HG03175 (cell line): ENCODE measurements around the gene NKAIN2.
"Not testable (repeated sequence)": the region's sequence is repeated elsewhere in the genome, so short reads cannot be mapped to it uniquely, and the experiment has no call there.

Source experiments
- ATAC-seq: cut with Tn5 transposase; IDR thresholded peaks from one replicate; pipeline ENCODE4 v1.9.1; 2021; ENCODE audit warnings: mild to moderate bottlenecking, moderate library complexity; ENCODE audit not compliant: unreplicated experiment

Gene NKAIN2

DNA sequence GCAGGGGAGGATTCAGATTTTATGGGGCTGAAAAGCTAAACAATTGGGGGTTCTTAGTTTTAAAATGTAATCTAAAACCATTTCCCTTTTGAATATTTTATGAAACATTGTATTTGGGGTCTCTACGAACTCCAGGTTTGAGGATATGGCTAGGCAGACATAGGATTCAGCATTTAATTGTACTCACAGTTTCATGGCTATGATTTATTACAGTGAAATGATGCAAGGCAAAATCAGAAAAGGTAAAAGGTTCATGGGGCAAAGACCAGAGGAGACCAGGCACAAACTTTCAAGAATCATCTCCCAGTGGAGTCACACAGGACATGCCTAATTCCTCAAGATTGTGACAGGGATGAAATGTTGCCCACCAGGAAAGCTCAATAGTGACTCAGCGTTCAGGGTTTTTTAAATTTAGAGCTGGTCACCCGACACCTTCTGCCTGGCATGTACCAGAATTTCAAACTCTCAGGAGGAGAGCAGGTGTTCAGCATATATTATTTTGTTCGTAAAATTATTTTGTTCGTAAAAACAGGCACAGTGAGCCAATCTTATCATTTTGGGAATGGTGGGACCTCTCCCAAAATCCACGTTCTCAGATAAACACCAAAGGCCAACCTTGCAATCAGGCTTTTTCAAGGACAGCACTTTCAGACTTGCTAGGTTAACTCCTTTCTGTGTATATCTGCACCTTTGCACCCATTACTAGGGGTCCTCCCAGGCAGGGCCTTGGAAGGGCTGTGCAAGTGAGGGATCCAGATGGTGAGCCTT is 270.3 kb downstream of the NKAIN2 start:
- ATAC-seq, result no peak

DNA sequence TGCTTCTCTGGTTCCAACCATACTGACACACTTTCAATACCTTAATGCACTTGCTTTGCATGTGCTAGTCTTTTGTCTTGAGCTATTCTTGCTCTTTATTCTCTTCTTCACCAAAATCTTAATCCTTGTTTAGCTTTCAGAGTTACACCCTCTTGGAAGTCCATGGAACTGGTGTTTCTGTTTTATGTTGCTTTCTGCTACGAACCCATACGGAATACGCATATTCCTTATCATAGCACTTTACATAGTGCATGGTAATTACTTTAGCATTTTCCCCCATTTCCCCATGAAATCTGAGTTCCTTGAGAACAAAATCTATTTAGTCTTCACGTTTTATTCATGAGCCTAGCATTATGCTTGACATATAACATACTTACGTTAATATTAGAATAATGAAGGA is 270.9 kb downstream of the NKAIN2 start:
- no peak for ATAC-seq

DNA sequence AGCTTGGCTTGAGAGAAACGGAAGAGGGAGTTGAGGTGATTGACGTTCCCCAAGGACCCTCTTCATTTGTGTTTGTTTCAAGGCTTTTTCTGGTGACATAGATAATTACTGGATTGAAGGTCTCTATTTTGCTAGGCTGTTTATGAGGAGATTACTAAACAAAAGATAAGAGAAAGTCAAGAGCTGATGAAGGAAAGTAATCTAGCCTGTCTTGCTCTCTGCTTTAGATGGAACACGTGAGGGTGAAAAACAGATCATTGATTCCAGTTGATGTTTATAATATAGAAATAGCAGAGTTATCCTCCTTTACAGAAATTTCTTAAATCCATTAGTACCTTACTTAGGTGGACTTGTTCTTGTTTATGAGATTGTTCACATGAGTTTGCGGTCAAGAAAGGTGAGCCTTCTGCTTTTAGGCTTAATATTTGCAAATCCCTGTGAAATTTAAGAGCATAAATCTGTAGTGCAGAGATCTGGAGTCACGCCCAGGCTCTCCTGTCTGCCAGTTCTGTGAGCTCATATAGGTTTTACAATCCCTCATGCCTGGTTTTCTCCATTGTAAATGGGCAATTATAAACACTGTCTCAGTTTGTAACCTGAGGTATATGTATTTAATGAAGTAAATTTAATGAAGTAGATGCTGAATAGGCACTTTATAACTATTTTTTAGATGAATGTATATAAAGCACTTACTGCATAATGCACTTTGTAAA is 272.8 kb downstream of the NKAIN2 start:
- no peak for ATAC-seq

DNA sequence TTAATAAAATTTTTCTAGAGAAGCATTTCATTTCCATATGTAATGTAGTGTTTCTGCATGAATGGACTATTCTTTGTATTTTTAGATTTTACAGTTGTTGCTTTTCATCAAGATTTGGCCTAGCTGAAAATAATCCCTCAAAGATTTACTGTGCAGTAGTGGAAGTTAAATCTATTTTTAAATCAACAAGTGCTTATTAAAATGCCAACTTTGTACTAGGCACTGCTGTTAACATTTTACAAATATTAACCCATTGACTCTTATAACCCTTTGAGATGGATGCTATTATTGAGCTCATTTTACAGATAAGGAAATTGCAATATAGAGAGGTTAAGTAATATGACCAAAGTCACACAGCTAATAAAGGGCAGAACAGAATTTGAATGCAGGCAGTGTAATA is 274.5 kb downstream of the NKAIN2 start:
- ATAC-seq, result no peak

DNA sequence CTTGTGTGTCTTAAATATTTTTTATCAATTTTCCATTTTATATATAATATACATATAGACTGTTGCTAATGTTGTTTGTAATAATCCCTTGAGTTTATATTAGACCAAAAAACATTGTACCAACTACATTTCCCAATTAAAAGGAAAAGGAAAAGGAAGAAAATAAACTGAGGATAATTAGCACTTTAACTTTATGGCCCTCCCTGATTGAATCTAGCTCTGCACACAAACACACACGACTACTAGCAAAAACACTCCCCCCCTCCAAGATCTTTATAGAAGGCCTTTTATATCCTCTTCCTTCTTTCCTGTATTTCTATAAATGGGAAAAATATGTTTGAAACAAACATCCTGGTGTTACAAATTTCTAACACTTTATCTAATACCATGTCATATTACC is 276.8 kb downstream of the NKAIN2 start:
- ATAC-seq, result no peak

DNA sequence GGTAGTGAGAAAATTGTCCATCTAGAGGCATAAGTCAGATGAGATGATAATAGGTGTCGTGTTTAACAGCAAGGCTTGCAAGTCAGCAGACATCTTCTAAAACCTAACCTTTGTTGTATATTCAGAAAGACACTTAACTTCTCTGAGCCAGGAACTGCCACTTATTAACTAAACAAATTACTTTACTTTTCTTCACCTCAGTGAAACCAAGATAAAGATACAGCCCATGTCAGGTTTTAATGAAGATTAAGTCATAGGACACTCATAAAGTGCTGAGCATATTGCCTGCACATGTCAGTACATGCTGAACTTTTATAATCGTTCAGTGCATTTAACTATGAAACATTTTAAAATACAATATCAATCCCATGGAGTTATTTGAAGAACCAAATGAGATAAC is 286.8 kb downstream of the NKAIN2 start:
- no peak for ATAC-seq

DNA sequence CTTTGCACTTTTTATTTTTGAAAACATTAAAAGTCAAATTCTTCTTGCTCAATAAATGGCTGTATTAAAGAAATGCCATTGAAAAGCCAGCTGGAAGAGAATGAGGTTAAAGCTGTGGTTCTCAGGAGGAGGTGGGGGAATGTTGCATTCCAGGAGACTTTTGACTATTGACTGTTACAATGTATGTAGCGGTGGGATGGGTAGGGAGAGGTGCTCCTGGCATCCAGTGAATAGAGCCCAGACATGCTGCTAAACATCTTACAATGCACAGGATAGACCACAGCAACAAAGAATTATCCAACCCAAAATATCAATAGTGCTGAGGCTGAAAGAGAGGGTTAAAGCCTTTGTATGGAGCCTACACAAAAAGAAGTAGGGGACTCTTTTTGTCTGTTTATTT is 295.9 kb downstream of the NKAIN2 start:
- no peak for ATAC-seq

DNA sequence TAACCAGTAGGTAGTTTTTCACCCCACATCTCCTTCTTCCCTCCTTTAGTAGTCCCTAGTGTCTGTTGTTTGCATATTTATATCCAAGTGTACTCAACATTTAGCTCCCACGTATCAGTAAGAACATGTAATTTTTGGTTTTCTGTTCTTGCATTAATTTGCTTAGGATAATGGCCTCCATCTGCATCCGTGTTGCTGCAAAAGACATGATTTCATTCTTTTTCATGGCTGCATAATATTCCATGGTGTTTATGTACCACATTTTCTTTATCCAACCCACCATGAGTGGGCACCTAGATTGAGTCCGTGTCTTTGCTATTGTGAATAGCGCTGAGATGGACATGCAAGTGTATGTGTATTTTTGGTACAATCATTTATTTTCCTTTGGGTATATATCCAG is 306.8 kb downstream of the NKAIN2 start:
- no peak for ATAC-seq

DNA sequence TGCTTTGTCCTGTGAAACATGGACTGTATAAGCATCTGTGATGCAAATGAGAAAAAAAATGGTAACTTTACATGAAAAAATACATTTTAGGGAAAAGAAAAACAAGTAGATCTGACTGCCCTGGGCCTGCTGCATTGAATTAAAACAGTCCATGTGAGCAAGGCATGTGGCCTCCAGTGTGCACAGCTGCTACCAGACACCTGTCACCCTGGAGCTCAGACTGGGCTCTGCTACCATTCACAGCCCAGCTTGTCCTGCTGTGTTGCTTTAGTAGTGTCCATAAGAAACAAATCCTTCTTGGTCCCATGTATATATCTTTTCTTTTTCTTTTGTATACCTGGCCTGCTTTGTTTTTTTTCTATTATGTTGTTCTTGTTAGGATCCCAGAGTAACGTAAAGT is 315.9 kb downstream of the NKAIN2 start:
- no peak for ATAC-seq

DNA sequence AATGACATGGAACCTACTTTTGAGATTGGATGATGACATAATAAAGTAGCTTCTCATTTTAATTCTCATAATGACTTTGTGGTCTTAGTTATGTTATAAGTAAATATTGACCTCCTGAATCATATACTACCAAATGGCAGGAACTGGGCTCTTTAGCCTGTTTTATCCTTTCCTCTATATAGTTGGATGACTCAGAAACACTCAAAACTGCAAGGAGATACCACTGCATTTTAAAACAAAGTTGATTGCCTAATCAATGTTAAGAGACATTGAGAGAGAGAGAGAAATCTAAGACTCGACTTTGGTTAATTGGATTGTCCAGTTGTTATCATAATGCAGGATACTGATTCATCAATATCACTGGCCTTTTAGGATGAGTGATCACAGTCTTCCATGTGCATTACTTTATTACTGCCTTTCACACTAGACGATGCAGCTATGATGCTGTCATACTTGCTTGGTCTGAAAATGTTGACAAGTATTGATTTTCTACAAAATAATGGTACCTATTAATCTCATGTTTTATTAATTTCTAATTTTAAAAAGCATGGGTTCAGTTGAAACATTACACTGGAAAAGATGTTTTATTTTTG is 320.0 kb downstream of the NKAIN2 start:
- ATAC-seq, result no peak

DNA sequence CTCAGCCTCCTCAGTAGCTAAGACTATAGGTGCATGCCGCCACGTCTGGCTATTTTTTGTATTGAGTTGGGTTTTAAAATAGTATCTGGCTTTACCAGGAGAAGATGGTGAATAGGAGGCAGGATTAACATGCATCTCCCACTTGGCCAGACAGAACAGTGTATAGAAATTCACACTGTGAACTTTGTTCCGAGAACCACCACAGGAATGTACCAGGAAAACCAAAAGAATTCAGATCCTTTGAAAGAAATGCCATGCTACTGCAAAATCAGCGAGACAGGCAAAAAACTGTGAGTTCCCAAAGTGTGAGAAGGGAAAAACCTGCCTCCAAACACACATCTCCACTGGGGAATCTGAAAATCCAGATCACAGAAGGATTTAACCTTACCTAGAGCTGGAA is 327.6 kb downstream of the NKAIN2 start:
- no peak for ATAC-seq

DNA sequence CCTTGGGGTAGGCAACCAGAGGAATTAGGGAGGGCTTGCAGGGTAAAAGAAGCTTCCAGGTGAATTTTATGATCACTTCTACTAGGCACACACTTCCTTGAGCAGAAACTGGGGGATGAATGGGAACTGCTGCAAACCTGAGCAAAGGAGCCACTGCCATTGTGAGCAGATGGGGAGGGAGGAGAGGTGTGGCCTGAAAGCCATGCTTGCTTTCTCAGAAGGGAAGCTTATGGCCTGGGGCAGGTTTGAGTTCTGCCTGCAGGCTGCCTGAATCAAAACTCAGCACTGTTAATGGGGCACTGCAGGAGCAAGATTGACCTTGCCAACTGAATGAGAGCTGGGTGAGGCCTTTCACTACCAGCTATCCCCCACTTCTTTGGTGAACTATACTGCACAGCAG is 328.1 kb downstream of the NKAIN2 start:
- ATAC-seq, result no peak

DNA sequence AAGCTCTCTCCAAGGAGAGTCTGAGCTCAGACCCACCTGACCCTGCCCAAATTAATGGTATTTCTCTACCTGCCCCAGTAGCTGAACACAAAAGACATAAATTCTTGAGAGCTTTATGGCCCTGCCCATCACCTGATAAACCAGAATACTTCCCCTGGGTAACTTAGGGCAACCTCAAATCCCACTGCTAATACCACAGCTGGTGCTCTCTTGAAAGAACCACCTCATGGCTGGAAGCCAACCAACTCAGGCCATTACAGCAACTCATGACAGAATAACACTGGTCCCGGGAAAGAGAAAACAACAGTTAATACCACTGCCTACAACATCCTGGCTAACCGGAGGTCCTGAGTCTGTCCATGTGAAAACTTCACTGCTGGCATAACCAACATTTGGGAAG is 328.6 kb downstream of the NKAIN2 start:
- ATAC-seq, result no peak

DNA sequence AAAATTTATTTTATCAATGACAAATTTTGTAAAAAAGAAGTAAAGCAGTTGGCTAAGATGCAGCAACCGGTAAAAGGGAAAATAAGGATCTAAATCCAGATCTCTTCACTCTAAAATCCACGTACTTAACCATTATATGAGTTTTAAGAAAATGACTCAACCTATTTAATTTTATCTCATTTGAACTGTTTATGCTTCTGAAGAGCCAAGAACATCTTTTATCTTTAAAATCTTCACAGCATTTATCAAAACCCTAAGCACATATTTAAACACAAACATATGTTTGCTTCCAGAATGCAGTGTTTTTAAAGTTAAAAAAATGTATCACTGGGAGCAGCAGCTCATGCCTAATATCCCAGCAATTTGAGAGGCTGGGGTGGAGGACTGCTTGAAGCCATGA is 339.2 kb downstream of the NKAIN2 start:
- no peak for ATAC-seq

DNA sequence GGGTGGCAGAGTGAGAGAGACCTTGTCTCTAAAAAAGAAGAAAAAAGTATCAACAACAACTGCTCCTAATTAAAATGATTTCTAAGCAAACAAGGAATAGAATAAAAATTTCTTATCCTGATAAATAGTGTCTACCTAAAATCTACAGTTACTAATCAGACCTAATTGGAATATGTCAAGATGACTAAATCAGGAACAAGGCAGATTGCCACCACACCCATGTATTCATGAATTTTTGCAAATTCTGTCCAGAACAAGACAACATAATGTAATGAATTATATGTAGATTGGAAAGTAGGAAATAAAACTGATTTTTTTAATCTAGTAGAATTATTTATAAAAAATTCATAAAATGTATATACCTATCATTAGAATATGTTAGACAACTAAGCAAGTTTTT is 339.8 kb downstream of the NKAIN2 start:
- no peak for ATAC-seq

DNA sequence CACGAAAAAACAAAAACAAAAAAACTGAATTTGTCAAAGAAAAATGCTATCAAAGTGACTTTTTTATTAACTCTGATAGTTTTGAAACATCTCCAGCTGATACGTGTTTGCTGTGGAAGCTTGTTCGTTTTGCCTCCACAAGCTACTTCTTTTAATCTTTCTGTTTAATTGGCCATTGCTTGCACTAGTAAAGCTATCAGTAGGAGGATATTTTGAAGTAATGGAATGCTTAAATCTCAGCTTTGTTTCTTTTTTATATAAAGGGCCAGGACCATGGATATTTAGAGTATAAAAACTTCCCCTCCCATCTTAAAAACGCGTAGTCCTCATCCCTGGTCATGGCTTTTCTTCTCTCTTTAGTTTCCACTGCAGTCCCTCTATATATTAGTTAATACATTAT is 344.0 kb downstream of the NKAIN2 start:
- no peak for ATAC-seq

DNA sequence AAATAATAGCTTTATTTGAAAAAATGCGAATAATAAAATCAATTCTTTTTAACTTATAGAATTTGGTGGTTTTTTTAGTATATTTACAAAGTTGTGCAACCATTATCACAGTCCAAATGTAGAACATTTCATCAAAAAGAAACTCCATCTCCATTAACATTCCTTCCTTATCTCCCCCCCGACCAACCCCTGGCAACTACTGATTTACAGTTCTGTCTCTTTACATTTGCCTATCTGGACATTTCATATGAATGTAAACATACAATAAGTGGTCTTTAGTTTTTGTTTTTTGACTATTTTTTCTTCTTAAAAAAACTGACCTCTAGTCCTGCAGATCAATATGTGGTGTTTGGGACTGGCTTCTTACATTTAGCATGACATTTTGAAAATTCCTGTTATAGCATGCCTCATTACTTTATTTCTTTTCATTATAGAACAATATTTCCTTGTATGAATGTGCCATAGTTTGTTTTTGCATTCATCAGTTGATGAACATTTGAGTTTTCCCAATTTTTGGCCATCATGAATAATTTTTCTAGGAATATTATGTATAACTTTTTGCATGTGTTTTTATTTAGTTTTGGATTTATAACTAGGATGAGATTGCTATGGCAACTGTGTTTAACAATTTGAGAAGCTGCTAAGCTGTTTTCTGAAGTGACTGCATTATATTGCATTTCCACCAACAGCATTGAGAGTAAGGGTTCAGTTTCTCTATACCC is 344.7 kb downstream of the NKAIN2 start:
- ATAC-seq, result no peak

DNA sequence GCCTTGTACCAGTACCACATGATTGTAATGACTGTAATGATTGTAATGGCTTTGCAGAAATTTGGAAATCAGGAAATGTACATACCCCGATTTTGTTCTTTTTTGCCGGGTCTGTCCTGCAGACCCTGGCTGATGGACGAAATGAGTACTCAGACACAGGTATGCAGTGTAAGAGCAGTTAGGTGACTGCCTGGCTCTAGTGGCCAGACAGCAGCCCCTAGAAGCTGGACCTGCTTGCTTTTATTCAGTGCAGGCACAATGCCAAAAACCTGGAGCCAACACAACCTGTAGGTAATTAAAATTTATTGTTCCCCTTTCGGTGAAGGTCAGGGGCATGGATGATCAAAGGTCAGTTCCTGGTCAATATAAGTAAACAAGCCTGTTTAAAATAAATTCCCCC is 346.0 kb downstream of the NKAIN2 start:
- ATAC-seq, result no peak

DNA sequence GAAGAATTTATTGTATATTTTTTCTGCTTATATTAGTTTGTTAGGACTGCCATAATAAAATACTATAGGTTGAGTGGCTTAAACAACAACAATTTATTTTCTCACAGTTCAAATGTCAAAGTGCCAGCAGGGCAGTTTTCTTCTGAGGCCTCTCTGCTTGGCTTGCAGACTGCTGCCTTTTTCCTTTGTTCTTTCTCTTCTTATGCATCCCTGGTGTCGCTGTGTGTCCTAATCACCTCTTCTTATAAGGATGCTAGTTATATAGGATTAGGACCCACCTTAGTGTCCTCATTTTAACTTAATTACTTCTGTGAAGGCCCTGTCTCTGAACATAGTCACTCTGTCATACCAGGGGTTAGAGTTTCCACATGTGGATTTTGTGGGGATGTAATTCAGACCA is 354.4 kb downstream of the NKAIN2 start:
- ATAC-seq, result no peak

DNA sequence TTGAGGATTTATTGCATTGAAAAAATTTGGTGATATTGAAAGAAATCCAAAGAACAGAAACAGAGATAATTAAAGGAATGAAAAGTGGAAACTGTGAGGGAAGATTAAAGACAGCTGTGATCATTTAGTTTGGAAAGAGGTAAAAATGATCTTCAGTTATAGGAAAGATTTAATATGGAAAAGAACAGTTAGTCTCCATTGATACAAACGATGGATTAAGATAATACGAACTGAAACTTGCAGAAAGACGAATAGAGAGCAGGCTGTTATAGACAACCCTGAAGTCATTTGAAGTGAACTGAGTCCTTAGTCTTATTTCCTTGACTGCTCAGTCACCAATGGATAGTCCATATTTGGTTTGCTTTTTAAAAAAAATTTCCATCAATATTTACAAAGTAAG is 360.0 kb downstream of the NKAIN2 start:
- ATAC-seq, result no peak

DNA sequence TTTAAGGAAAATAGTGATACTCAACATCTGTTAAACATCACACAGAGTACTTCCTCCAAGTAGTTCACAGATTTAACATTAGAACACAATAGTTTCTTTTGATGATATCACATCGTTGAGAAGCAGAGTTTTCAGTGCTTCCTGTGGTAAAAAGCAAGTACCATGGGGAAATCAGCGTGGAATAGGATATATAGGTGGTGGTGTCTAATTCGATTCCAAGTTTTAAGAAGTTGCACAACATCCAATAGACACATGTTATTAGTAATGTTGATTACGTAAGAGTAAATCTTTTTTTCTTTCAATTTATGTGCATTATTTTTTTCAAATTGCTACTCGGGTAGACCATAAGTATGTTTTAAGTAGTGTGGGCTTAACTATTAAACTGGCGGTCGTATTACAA is 360.7 kb downstream of the NKAIN2 start:
- no peak for ATAC-seq

DNA sequence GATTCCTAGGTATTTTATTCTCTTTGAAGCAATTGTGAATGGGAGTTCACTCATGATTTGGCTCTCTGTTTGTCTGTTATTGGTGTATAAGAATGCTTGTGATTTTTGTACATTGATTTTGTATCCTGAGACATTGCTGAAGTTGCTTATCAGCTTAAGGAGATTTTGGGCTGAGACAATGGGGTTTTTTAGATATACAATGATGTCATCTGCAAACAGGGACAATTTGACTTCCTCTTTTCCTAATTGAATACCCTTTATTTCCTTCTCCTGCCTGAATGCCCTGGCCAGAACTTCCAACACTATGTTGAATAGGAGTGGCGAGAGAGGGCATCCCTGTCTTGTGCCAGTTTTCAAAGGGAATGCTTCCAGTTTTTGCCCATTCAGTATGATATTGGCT is 363.6 kb downstream of the NKAIN2 start:
- ATAC-seq, result not testable (repeated sequence)
